Measurements from ENCODE around the gene EBLN2. TPM values are rescaled to one million over a fixed set of nuclear protein-coding genes. Genes with fewer than 3 reads are reported as not detected.

EBLN2 gene
- total and polyA plus RNA-seq, 9 of the 15 experiments (the other 6 are each of a cell fraction or from before 2014, with no cell fraction given) = 0.39 to 4.6 (median 2.2) TPM

- H3K27ac ChIP-seq (ENCODE audit: extremely low read depth, low read depth, low read length) = no peak overlapping the region
- no peak overlapping the region for H2AFZ ChIP-seq (ENCODE audit: low read depth, low read length)
- DNase-seq (ENCODE audit: extremely low read depth in 1 of 4, low spot score in 3 of 4) (no peak), ATAC-seq (no peak), FAIRE-seq (no peak)
- H3K4me2 ChIP-seq (ENCODE audit: insufficient read depth, low read length) = no peak overlapping the region
- H3K4me1 ChIP-seq (replicated peaks in 1 of 2; ENCODE audit: control insufficient read depth in 2 of 2, insufficient read depth in 2 of 2, low read length in 2 of 2) = no peaks in the 10 kb centered on the region; a peak in 1 of 5 replicates
- H3K79me2 ChIP-seq (ENCODE audit: control insufficient read depth, insufficient read depth, low read length) = no peaks in the 10 kb centered on the region
- H3K9me3 ChIP-seq (replicated peaks; ENCODE audit: control insufficient read depth, insufficient read depth, low read depth, low read length) = no peaks in the 10 kb centered on the region
- ChIA-PET CTCF (ENCODE audit: low intra/inter-chr PET ratio) (no interaction called here), POLR2A (no interaction called here)
- no peak overlapping the region for H3K4me3 ChIP-seq
- H3K9me1 ChIP-seq (ENCODE audit: control insufficient read depth, insufficient read depth, low read length) = no peaks in the 10 kb centered on the region
- in situ Hi-C loops (cut with MboI) = loop anchor here (25.0 kb wide), 1 partner anchor 1372 kb away; no protein-coding TSS in a partner anchor
- H3K36me3 ChIP-seq (ENCODE audit: control insufficient read depth, insufficient read depth, low read length) = no peaks in the 10 kb centered on the region
- no peak overlapping the region for H3K9ac ChIP-seq (ENCODE audit: insufficient read depth in 1 of 2, low read depth in 2 of 2, low read length in 2 of 2)
- H3K27me3 ChIP-seq (ENCODE audit: control insufficient read depth in 2 of 2, insufficient read depth in 2 of 2, low read length in 2 of 2) = no peaks in the 10 kb centered on the region
- WGBS (ENCODE audit: insufficient coverage, low coverage, missing lambda C conversion rate) = 31% methylated on average over 2 of the region's 2 CpGs
- no peaks in the 10 kb centered on the region for H4K20me1 ChIP-seq (replicated peaks; ENCODE audit: control insufficient read depth, insufficient read depth, low read length)
- no peak for TF ChIP-seq FOXK1 (CRISPR knock-in tag; IDR thresholded peaks at IDR 0.05; ENCODE audit: borderline replicate concordance)
- TF ChIP-seq ZNF324 (CRISPR knock-in tag; IDR thresholded peaks at IDR 0.05) = no peak
- no peak for TF ChIP-seq ZNF830 (CRISPR knock-in tag; IDR thresholded peaks at IDR 0.05)
- no peak for TF ChIP-seq ATF1 (CRISPR knock-in tag; IDR thresholded peaks at IDR 0.05)
- TF ChIP-seq ATF1 (tag; IDR thresholded peaks at IDR 0.05) = no peak
- TF ChIP-seq CTCFL (IDR thresholded peaks at IDR 0.05; ENCODE audit: borderline replicate concordance, insufficient read depth, low read depth, low read length, poor library complexity, severe bottlenecking) = no peak
- no peak for TF ChIP-seq FOXA1 (IDR thresholded peaks at IDR 0.05; ENCODE audit: borderline replicate concordance)
- no peak for TF ChIP-seq ZNF766 (CRISPR knock-in tag; conservative IDR thresholded peaks at IDR 0.05)
- no peak for TF ChIP-seq ZNF445 (CRISPR knock-in tag; IDR thresholded peaks at IDR 0.05; ENCODE audit: low read depth)
- no peak for TF ChIP-seq ZBED1 (IDR thresholded peaks at IDR 0.05)
- TF ChIP-seq GATA2 (CRISPR knock-in tag; IDR thresholded peaks at IDR 0.05) = no peak
- no peak for TF ChIP-seq HNRNPH1 (optimal IDR thresholded peaks at IDR 0.05; ENCODE audit: low read depth, low read length)
- no TSS peak for BruUV-seq (replicated peaks)
- intact Hi-C loops (cut with micrococcal nuclease) = loop anchor here (10.0 kb wide), 1 partner anchor 1369 kb away; no protein-coding TSS in a partner anchor
These were observed 22.7 kb downstream of the EBLN2 start for GRCh38 chr3:73084170-73084569.

Data from K562 (cell line).